IPS-NIHi7 (cell line): ENCODE measurements around the gene NALCN.

ENCODE experiments used
- DNase-seq: peaks from one replicate; pipeline ENCODE4 v3.0.0; 2012; ENCODE audit warnings: mixed read lengths; ENCODE audit errors: extremely low spot score

Gene NALCN

DNA sequence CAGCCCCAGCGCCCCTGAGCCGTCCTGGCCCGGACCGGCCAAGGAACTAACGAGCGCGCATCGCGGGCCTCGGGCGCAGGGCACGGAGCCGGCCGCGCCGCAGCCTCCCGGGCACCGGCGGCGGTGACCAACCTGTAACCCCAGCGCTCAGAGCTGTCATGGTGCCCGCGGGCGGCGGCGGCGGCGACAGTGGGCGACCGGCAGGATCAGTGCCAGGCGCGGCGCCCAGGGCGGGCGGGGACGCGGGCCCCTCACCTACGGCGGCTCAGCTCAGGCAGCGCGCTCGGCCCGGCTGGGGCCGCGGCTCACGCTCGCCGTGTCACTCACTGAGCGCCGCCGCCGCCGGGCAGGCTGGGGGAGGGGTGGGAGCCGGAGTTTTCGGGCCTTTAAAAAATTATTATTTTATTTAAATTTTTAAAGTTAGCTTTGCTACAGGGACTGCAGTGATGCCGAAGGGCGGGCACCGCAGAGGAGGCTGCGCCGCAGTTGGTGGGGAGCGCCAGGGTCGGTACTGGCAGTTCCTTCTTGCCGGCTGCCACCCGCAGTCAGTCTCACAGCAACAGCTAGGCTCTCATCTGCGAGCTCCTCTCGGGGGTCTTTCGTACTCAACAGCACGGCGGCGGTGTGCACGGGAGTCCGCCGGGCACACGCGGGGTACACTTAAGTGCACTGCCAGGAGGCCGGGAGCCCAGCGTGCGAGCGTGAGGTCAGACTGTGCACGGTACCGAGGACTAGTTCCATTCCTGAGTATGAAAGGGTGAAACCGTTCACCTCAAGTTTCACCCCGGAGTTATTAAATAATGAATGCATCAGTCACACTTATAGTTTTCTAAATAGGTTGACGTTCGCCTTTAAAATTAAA, at the start of gene NALCN:
NALCN (minus strand) TSS at position 328 of the 862 bp plus-strand sequence. CDS start 17,382 bp downstream, outside the sequence.
- peak; percentile 38 for DNase-seq

DNA sequence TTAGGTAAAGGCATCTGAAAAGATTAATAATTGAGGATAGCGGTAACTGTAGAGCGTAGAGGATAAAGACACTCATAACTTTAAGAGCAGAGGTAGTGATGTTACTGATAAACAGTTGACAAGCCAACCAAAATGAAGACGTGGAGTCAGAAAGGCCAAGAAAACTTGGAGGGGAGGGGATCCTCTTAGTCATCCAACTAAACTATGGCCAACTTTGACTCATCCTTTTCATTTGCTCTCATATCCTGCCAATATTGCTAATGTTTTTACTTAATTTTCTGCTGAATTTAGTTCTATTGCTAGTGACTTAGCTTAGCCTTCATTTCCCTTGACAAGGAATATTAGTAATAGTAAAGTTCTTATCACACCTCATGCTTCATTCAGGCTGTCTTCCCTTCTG, 49.6 kb upstream of the NALCN start:
- no peak for DNase-seq

DNA sequence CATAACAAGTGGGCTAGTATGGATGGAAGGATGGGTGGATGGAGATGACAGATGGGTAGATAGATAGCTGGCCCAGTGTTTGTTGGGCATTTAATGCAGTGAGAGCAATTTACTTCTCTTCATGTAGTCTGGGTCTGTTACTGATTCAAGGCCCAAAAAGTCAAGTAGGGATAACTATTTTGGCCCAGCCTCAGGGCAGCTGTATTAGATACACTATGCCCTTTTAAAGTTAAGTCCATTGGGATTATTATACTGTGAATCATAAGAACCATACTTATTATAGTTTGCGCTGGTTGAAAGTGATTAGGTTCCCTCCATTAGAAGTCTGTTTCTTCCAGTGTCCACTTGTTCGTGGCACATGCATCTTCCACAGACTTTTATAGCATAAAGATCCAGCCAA, 40.9 kb upstream of the NALCN start:
- DNase-seq, result no peak

DNA sequence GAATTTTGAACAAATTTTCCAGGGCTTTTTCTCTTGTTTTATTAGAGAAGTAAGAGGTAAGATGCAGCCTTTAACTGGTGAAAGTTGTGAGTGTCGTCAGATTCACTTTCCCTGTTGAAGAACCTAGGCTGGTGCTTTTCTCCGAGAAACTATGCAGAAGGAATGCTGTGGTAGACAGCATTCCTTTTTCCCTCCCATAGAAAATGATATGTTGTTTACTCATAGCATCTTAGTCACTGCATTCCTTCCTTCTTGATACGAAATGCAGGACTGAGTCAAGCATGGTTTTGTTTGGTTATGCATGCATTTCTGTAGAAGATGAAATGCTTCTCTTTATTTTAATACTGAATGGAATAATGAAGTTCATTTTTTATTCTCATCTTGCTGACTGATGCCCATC, 39.6 kb upstream of the NALCN start:
- DNase-seq, result peak; percentile 16

DNA sequence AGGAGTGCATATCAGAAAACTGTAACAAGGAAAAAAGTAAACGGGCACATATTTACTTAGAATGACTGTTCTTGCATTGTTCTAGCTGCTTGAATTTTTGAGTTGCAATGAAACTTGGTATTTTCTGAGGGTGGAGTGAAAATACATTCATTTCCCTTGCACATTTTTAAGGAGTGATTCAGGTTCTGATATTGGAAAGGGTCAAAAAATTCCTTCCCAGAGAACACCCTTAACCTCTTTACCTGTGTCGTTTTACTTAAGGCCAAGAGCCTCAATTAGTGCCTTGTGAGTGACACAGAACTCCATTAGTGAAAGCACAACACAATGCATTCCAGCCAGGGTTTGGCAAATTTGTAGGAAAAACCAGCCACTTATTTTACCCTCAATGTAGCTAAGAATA, 38.5 kb upstream of the NALCN start:
- DNase-seq, result no peak

DNA sequence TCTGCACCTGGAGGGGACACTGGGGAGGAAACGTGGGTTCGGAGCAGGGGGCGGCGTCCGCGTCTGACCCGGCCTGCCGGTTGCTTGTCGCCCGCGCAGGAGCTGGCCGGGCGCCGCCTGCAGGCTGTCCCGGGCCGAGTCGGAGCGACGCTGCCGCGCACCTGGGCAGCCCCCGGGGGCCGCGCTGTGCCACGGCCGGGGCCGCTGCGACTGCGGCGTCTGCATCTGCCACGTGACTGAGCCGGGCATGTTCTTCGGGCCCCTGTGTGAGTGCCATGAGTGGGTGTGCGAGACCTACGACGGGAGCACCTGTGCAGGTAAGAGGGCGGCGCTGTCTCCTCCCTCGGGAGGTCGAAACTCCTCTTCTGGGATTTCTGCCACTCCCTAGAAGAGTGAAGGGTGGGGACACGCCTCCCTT, 37.5 kb upstream of the NALCN start:
- DNase-seq, result peak; percentile 58

DNA sequence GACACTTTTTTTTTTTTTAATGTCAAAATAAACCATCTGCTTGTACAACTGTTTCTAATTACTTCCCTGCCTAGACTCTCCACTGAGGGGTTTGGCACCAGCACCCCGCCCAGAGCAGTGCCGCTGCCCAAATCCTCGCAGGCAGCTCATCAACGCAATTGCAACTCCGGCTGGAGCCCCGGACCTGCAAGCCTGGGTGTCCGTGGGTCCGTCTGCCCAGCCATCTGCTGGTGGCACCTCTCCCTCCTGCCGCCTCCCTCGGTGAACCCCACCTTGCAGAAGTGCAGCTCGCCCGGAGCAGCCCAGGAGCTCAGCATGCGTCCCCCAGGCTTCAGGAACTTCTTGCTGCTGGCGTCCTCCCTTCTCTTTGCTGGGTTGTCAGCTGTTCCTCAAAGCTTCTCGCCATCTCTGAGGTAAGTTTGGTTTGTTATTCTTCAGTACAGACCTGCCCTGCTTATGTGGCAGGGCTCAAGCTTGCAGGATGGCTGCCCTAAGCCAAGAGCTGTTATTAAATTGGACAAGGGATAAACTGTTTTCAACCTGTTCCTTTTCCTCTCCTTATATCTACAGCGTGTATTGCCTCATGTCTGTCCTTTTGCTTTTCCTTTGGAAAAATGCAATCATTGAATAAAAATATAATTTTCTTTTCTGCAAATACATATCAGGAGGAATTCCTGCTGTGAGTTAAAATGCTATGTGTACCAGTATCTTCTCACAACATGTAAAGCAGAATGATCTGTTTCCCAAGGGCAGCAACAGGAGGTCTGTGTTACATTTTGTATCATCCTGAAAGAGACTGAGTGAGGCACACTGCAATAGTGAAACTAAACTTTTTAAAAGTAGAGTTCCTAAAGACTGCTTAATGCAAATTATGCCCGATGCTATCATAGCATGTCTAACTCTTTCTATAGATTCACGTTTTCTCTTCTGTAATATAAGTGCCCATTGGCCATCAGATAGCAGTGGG, 36.5 kb upstream of the NALCN start, which contains the start of gene ITGBL1:
ITGBL1 (plus strand) TSS at position 157 of the 967 bp plus-strand sequence; CDS start at position 316, 159 bp downstream.
- no peak for DNase-seq

DNA sequence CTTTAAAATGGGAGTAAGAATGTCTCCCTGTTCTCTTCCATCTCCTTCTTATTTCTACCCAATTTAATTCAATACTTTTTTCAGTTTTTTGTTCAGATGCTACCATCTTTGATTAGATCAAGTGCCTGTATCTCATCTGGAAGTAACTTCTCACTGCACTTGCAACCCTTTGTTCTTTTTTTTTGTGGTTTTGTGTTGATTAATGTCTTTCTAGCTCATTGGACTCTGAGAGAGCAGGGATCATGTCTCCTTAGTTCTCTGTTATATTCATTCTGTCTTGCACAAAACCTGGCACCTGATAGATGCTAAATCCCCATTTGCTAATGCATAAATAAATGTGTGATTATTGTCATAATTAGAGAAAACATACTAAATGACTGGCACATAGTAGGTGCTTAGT, 35.3 kb upstream of the NALCN start:
- DNase-seq, result no peak

DNA sequence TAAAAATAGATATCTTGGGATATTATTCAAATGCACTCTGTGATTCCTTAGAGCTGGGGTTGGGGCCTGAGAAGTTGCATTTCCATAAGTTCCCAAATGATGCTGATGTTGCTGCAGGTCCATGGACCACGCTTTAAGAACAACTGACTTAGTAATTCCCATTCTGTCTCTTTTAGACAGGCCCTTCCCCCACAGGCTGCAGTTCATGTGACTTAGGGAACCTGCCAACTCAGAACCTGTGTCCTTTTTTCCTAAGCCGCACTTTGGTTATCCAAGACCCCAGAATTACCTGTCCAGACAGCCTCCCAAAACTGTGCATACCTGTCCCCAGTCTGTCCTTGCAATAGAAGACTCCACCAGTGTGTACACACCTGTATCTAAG, 34.4 kb upstream of the NALCN start:
- no peak for DNase-seq

DNA sequence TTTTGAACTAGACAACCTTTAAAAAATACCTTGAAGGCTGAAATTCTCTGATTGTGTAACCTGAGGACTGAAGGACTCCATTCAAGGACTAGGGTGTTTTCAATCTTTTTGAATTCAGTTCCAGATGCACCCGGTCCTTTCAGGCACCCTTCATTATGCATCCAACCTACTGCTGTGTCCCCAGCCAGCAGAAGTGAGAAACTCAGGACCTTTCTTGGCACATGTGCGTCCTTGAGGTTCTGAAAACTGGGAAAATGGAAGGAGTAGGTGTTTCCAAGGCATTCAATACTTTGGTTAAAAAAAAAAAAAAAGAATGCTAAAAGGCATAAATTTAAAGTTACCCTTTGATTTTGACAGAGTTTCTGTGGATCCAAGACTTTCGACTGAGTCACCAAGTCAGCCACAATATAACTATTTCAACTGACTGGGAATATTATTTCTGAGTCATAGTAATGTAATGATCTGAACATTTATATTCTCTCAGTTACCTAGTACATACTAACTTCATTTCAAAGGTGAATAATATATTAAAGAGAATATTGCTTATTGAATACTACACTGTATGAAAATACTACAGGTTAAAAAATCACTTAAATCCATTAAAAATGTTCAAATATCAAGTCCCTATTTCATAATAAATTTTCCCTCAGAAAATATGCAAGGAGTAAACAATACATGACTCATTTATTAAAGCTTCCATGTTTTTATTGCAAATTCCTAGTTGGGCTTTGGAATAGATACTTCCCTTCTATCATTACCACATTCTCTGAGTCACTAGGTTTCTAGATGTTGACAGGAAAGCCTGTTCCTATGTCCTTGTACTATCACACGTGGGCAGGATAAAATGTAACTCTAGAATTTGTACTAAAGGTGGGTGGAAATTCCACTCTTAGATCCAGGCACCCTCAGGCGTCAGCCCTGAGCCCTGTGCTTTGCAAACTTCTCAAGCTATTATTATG, 33.8 kb upstream of the NALCN start:
- DNase-seq, result no peak

DNA sequence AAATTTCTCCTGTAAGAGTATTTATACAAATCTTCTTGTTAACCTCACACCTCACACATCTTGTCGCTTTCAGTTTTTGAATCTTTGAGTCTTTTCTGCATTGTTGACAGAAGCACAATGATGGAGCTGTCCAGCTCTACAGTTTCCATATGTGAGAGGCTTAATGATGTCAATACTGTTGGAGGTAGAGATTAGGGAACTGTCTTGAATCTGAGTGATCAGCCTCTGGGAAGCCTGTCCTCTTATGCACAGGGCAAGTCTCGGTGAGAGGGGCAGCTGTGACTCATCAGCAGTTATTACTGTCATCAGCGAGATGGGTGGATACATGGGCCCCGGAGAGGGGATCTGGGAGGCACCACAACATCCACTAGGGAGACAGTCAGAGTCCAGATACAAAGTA, 31.5 kb upstream of the NALCN start:
- no peak for DNase-seq

DNA sequence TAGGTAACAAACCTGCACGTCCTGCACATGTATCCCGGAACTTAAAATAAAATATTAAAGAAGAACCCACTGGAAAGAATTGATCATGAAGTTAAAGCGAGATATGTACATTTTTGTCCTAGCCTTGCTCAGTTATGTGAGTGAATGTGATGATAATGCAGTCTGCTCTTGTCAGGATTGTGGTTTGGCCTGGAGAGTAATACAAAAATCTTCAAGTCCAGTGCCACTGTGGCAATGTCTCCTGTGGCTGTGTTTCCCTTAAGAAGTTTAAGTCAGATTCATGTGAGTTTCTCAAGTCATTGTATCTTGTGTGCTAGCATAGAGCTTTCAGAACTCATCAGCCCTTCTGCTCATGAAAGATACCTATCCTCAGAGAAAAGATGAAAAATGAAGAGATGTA, 18.2 kb upstream of the NALCN start:
- no peak for DNase-seq

DNA sequence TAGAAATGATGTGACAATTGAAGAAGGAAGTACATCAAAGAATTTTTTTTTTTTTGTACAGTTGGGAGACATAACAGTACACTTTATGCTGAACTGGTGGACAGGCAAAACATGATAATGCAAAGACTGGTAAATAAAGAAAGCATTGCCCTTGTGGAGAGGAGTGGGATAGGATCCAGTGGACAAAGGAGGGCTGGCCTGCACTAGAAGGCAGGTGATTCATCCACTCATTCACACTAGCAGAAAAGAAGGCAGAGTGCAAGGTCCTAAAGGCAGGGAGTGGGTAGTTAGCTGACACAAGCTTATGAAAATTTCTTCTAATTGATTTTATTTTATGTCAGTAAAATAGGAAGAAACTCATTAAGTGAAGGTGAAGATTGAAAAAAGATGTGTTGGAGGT, 17.6 kb upstream of the NALCN start:
- no peak for DNase-seq

DNA sequence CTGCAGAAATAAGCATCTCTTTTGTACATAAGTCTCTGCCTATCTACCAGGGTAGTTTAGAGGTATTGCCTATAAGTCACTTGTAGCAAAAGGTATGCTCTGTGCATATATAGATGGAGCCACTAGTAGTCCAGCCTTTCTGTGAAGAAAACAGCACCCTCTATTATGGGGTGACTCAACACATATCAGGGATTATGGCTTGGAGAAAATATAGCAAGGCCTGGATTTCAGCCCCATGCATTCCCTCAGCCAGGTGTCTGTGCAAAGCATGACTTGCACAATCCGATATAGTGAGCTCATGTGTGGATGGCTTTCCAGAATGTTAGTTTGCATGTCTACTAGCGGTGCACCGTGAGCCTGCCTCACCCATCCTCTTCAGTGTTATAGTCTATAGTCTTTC, 13.4 kb upstream of the NALCN start:
- DNase-seq, result no peak

DNA sequence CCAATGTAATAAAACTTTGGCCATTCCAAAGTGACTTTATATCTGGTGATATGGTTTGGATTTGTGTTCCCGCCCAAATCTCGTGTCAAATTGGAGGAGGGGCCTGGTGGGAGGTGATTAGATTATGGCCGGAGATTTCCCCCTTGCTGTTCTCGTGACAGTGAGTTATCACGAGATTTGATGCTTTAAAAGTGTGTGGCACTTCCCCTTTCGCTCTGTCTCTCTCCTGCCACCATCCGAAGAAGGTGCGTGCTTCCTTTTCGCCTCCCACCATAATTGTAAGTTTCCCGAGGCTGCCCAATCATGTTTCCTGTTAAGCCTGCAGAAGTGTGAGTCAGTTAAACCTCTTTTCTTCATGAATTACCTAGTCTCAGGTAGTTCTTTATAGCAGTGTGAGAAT, 9.3 kb upstream of the NALCN start:
- no peak for DNase-seq

DNA sequence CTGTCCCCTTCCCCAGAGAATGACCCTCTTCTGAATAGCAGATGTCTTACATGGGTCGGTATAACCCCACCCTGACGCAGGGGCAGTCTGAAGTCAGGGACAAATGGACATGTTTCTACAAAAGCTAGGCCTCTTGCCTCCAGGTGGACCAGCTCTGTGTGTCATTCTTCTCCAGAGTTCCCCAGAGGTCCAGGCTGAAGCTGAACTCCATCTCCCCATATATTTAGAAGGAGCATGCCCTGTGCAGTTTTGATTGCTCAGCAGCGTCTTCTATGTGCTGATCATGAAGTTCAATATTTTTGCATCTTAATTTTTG, 8.8 kb upstream of the NALCN start:
- no peak for DNase-seq

DNA sequence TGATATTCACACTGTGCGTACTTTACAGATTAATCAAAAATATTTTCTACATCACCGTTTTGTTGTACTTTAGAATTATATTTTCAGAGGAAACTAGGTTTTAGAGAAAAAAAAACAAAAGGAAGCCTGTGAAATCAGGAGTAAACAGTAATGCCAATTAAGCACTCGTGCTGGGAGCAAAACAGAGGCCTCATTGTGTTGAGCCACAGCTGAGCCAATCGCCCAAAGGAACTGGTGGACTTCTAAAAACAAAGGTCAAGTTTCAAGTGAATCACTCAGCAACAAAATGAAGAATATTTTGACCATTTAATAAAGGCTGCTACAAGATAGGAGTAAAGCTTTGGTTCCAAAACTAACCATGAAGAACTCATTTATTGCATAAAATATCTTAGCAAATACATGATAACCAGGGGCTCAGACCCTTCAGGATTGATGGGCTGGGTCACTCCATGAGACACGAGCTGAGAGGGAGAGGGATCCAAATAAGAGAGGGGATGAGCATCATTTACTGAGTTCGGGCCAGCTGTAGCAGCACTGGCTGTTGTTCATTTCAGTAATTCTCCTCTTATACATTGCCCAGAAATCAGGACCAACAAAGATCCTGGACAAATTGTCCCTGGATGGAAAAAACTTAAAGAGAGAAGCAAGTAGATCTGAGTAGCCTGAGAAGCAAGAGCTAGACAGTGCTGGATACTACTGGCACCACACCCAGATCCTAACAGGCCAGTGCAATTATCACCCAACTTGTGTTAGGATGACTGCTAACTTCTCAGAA, 8.3 kb upstream of the NALCN start:
- DNase-seq, result no peak

DNA sequence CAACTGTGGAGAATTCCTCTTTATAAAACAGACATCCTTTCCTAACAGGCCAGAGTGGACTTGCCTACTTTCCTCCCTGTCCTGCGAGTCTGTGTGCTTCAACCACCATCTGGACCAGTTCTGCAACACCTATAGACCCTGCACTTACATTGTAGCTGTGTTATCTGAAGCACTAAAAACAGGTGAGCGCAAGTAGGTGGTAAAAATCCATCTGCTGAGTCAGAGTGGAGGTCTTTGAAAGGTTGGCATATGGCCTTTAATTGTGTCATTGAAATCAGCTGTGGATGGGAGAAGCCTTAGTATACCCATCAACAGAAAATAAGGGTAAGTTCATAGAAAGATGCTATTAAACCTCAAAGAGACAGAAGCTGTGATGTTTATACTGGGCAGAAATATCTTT, 7.6 kb upstream of the NALCN start:
- DNase-seq, result no peak

DNA sequence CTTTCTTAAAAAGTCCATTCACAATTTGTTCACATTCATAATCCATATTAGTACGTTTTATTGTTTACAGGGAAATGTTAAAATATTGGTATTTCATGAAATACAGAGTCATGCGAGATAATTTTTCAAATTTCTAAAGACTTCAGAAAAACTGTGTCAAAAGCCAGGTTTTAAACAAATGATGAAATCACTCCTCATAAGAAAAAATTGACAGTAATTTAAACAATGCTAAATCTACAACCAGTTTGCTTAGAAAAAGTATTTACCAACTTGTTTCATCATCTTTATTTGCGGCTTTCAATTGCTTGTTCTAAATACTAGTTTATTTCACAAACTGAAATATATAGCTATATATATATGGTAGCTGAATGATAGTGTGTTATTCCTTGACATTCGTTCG, 1.2 kb upstream of the NALCN start:
- DNase-seq, result no peak

DNA sequence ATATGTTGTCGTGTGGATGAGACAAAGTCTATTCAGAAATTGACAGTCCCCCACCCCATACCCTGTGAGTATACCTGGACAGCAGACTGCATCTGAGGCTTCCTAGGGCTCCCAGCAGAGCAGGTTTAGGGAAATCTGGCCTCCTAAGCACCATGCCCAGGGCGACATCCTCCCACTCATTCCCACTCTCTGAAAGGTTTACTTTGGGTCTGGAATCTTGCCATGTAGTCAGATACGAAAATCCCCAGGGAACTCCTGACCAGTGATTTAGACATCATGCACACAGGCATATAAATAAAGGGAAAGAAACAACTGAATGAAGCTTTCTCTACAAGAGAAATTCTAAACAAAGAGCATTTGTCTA, 717 bp upstream of the NALCN start:
- no peak for DNase-seq
